IMR-90 (cell line): ENCODE measurements around the gene TAP2. TPM values are rescaled to one million over a fixed set of nuclear protein-coding genes. Genes with fewer than 3 reads are reported as not detected.

Source experiments
- ATAC-seq: fragments of 200-7000 bp; cut with Tn5 transposase; 2 replicates; pipeline ENCODE4 v1.9.1; 2020; ENCODE audit warnings: low read depth, mild to moderate bottlenecking, moderate library complexity
- BruUV-seq: library from RNA; stranded (reverse); fragments of 400-500 nt; replicated peaks from 2 replicates; lab custom pipeline; 2021; lab: Mats Ljungman, UMichigan
- CTCF ChIA-PET: fragments of 300-600 bp; formaldehyde crosslinking; extraction: SDS; loops from one replicate; lab custom pipeline; 2021; ENCODE audit warnings: antibody characterized with exemption; lab: Yijun Ruan, JAX
- POLR2A ChIA-PET: fragments of 300-600 bp; sonication (Branson Sonifier 250); formaldehyde crosslinking; loops from one replicate; lab custom pipeline; 2022; ENCODE audit warnings: antibody characterized with exemption; ENCODE audit not compliant: unreplicated experiment; lab: Charles Lee
- DNase-seq: peaks from one replicate; pipeline ENCODE4 v3.0.0; 2013
- H2AFZ ChIP-seq: replicated peaks from 2 replicates; pipeline ENCODE3; 2013; ENCODE audit warnings: low read length, mild to moderate bottlenecking; ENCODE audit not compliant: poor library complexity
- H2AK5ac ChIP-seq: 2 replicates; pipeline ENCODE4 v1.6.1; 2013; ENCODE audit warnings: low read depth, low read length, inconsistent platforms
- H2AK9ac ChIP-seq: replicated peaks from 2 replicates; pipeline ENCODE3; 2013; ENCODE audit warnings: mild to moderate bottlenecking, low read depth, low read length, moderate library complexity; ENCODE audit not compliant: poor library complexity
- H2BK120ac ChIP-seq: 2 replicates; pipeline ENCODE4 v1.6.1; 2013; ENCODE audit warnings: low read depth, low read length, inconsistent platforms
- H2BK15ac ChIP-seq: 3 replicates; pipeline ENCODE4 v1.6.1; 2013; ENCODE audit warnings: low read depth, low read length, inconsistent platforms
- H2BK20ac ChIP-seq: 2 replicates; pipeline ENCODE4 v1.6.1; 2013; ENCODE audit warnings: low read depth, mild to moderate bottlenecking, inconsistent platforms, low read length, moderate library complexity
- H2BK5ac ChIP-seq: 2 replicates; pipeline ENCODE4 v1.6.1; 2013; ENCODE audit warnings: mild to moderate bottlenecking, low read depth, low read length, inconsistent platforms; ENCODE audit not compliant: poor library complexity, severe bottlenecking
- H3K14ac ChIP-seq: replicated peaks from 2 replicates; pipeline ENCODE4 v1.6.1; 2013; ENCODE audit warnings: low read depth, low read length, inconsistent platforms
- H3K18ac ChIP-seq: 2 replicates; pipeline ENCODE4 v1.6.1; 2013; ENCODE audit warnings: low read depth, low read length, control low read depth
- H3K23ac ChIP-seq: 2 replicates; pipeline ENCODE4 v1.6.1; 2013; ENCODE audit warnings: low read depth, low read length, inconsistent platforms
- H3K27ac ChIP-seq: 2 replicates; pipeline ENCODE4 v1.5.1; 2013; ENCODE audit warnings: mild to moderate bottlenecking, control low read depth, low read length; ENCODE audit not compliant: insufficient read depth
- H3K27me3 ChIP-seq: 2 replicates; pipeline ENCODE4 v1.6.1; 2013; ENCODE audit warnings: low read length; ENCODE audit not compliant: control insufficient read depth, insufficient read depth
- H3K36me3 ChIP-seq: 2 replicates; pipeline ENCODE4 v1.6.1; 2013; ENCODE audit warnings: low read length, mixed read lengths; ENCODE audit not compliant: control insufficient read depth, insufficient read depth
- H3K4ac ChIP-seq: 2 replicates; pipeline ENCODE4 v1.6.1; 2013; ENCODE audit warnings: low read depth, low read length, inconsistent platforms
- H3K4me1 ChIP-seq: 2 replicates; pipeline ENCODE4 v1.6.1; 2013; ENCODE audit warnings: low read length, mixed read lengths; ENCODE audit not compliant: control insufficient read depth, insufficient read depth
- H3K4me2 ChIP-seq: 2 replicates; pipeline ENCODE4 v1.6.1; 2013; ENCODE audit warnings: low read depth, mild to moderate bottlenecking, control low read depth, low read length, moderate library complexity
- H3K4me3 ChIP-seq: 2 replicates; pipeline ENCODE4 v1.5.1; 2013; ENCODE audit warnings: low read depth, mild to moderate bottlenecking, control low read depth, low read length, moderate library complexity; ENCODE audit not compliant: insufficient read depth
- H3K56ac ChIP-seq: 2 replicates; pipeline ENCODE4 v1.6.1; 2013; ENCODE audit warnings: low read length, inconsistent platforms; ENCODE audit not compliant: insufficient read depth; ENCODE audit errors: extremely low read depth
- H3K79me1 ChIP-seq, 2 experiments: 2 replicates each; pipeline ENCODE4 v1.6.1; 2013; ENCODE audit warnings: low read length in 2 of 2, inconsistent platforms in 1 of 2, low read depth in 1 of 2
- H3K9ac ChIP-seq: 2 replicates; pipeline ENCODE4 v1.6.1; 2013; ENCODE audit warnings: low read depth, low read length, control low read depth
- H3K9me1 ChIP-seq: 2 replicates; pipeline ENCODE4 v1.6.1; 2013; ENCODE audit warnings: low read length, inconsistent platforms; ENCODE audit not compliant: insufficient read depth
- H3K9me3 ChIP-seq: 2 replicates; pipeline ENCODE4 v1.6.1; 2013; ENCODE audit warnings: low read length; ENCODE audit not compliant: control insufficient read depth, insufficient read depth
- H4K20me1 ChIP-seq: 2 replicates; pipeline ENCODE4 v1.6.1; 2013; ENCODE audit warnings: low read length, inconsistent platforms; ENCODE audit not compliant: insufficient read depth
- H4K5ac ChIP-seq: 2 replicates; pipeline ENCODE4 v1.6.1; 2013; ENCODE audit warnings: mild to moderate bottlenecking, low read depth, low read length, control low read depth
- H4K8ac ChIP-seq, 2 experiments: 2 replicates each; pipeline ENCODE4 v1.6.1; 2013; ENCODE audit warnings: low read depth in 2 of 2, low read length in 2 of 2, control low read depth in 1 of 2, inconsistent platforms in 1 of 2
- H4K91ac ChIP-seq: 2 replicates; pipeline ENCODE4 v1.6.1; 2013; ENCODE audit warnings: low read depth, low read length, inconsistent platforms; ENCODE audit not compliant: insufficient read depth
- BHLHE40 ChIP-seq: fragments of 150-350 bp; IDR thresholded peaks from 2 replicates; pipeline ENCODE4 v1.6.1; 2016; ENCODE audit warnings: mild to moderate bottlenecking, low read depth, low read length
- CEBPB ChIP-seq: IDR thresholded peaks from 2 replicates; pipeline ENCODE4 v1.6.1; 2012; ENCODE audit warnings: low read depth, low read length, improper control_type of control experiment
- CHD1 ChIP-seq: IDR thresholded peaks from 2 replicates; pipeline ENCODE4 v1.6.1; 2012; ENCODE audit warnings: low read depth, low read length, improper control_type of control experiment
- FOS ChIP-seq: fragments of 150-350 bp; IDR thresholded peaks from 2 replicates; pipeline ENCODE4 v1.6.1; 2016; ENCODE audit warnings: low read depth, low read length
- MAFK ChIP-seq: IDR thresholded peaks from 2 replicates; pipeline ENCODE4 v1.6.1; 2012; ENCODE audit warnings: low read depth, low read length, improper control_type of control experiment
- MAZ ChIP-seq: IDR thresholded peaks from 2 replicates; pipeline ENCODE4 v1.6.1; 2012; ENCODE audit warnings: low read depth, mild to moderate bottlenecking, low read length, improper control_type of control experiment, moderate library complexity, borderline replicate concordance
- NFE2L2 ChIP-seq: fragments of 150-350 bp; IDR thresholded peaks from 2 replicates; pipeline ENCODE4 v1.6.1; 2016; ENCODE audit warnings: low read depth, mild to moderate bottlenecking, low read length
- RAD21 ChIP-seq: IDR thresholded peaks from 2 replicates; pipeline ENCODE4 v1.6.1; 2012; ENCODE audit warnings: low read length, improper control_type of control experiment
- SMC3 ChIP-seq: fragments of 150-350 bp; IDR thresholded peaks from 2 replicates; pipeline ENCODE4 v1.6.1; 2016; ENCODE audit warnings: low read depth, mild to moderate bottlenecking, antibody characterized with exemption, low read length, moderate library complexity
- WGBS, 2 experiments: methylation state at CpG; one replicate each; pipeline versions ENCODE4 v1.1.5 to v1.1.7; 2013; ENCODE audit warnings: missing lambda C conversion rate in 2 of 2; ENCODE audit not compliant: insufficient read length in 1 of 2; ENCODE audit errors: extremely low coverage in 2 of 2; 5-methylcytosine and 5-hydroxymethylcytosine counted together
- dilution Hi-C: fragments of 300-500 bp; cut with HindIII; formaldehyde crosslinking; loops from one replicate; pipeline ENCODE4 v1.14.3; 2018; ENCODE audit warnings: low sequenced_read_pairs; ENCODE audit not compliant: unreplicated experiment
- in situ Hi-C: fragments of 300-500 bp; cut with MboI; formaldehyde crosslinking; loops from 3 replicates; pipeline ENCODE4 v1.14.3; 2019; ENCODE audit warnings: low sequenced_read_pairs, inconsistent platforms, mixed read lengths
- intact Hi-C: fragments of 100-400 bp; cut with micrococcal nuclease; formaldehyde crosslinking; loops from 2 replicates; pipeline ENCODE4 v1.10.0; 2022
- polyA plus RNA-seq, 3 experiments: library from polyadenylated mRNA; depleted of rRNA; stranded (reverse); fragments of >200 nt; gene quantifications; 2 replicates each; pipeline ENCODE4 v1.2.3, GENCODE V29; 2012; ENCODE audit warnings: low replicate concordance in 1 of 3
- total RNA-seq: library from RNA; depleted of rRNA; stranded (reverse); fragments of >200 nt; gene quantifications from 2 replicates; pipeline ENCODE4 v1.2.3, GENCODE V29; 2012
- TF ChIP-seq, protein P1 (sequence below): conservative IDR thresholded peaks from 2 replicates; pipeline ENCODE4 v1.5.1; 2012; ENCODE audit warnings: mild to moderate bottlenecking, low read depth, low read length, improper control_type of control experiment
- TF ChIP-seq, protein P2 (sequence below): fragments of 150-350 bp; IDR thresholded peaks from 2 replicates; pipeline ENCODE4 v1.6.1; 2017; ENCODE audit warnings: mild to moderate bottlenecking, antibody characterized with exemption, low read length, low read depth

Gene TAP2
- total and polyA plus RNA-seq, 2 of the 4 experiments (the other 2 are of a cell fraction) = 6.6 to 11.4 TPM

DNA sequence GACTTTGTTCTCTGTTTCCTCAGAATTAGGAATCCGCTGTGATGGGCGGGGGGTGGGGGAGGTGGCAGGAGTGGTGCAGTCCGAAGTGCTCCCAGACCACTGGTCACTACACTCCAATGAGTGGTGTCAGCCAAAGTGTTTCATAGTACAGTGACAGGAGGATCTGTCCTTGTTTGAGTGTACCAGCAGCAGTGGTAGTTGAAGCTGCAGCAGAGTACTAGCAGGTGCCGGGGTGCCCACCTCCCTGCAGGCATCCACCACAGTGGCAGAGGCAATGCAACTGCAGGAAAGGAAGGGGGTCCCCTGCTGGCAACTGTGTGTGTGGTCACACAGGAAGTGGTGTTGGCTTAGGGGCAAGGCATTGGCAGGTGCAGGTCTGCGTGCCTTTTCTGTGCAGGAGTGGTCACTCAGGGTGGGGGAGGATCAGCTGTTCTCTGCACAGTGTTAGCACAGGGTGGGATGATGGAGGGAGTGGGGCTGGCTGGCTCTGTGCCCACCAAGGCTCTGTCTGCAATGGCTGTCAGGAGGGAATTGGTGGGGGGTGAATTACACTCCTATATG, 31.4 kb downstream of the TAP2 start:
- Histone ChIP-seq H3K4ac (no peak overlapping the region), H3K27ac (no peak overlapping the region), H3K4me1 (no peaks in the 10 kb centered on the region), H2AFZ (no peak overlapping the region), H3K9me1 (no peaks in the 10 kb centered on the region), H2BK20ac (no peak overlapping the region), H2BK120ac (no peak overlapping the region), H3K23ac (no peak overlapping the region), H3K79me1 (no peaks in the 10 kb centered on the region), H3K9me3 (no peaks in the 10 kb centered on the region), H3K4me2 (no peak overlapping the region), H3K56ac (no peak overlapping the region), H4K91ac (no peak overlapping the region), H3K9ac (no peak overlapping the region), H4K20me1 (no peaks in the 10 kb centered on the region), H4K8ac (no peak overlapping the region), H2AK9ac (no peak overlapping the region), H3K36me3 (no peaks in the 10 kb centered on the region), H3K14ac (no peak overlapping the region), H4K5ac (no peak overlapping the region), H2BK5ac (no peak overlapping the region), H2AK5ac (no peak overlapping the region), H3K18ac (no peak overlapping the region), H2BK15ac (no peak overlapping the region), H3K4me3 (no peak overlapping the region), H3K27me3 (no peaks in the 10 kb centered on the region; the same call in 1 of the 2 replicates)
- in situ Hi-C loops (no loop called here), dilution Hi-C loops (no loop called here), intact Hi-C loops (no loop called here)
- WGBS, 2 experiments = no CpG with 5 or more reads among the region's 5 CpGs
- no TSS peak for BruUV-seq
- DNase-seq = no peak
- CTCF ChIA-PET = interaction anchor here (1.1 kb wide), 1 partner anchor 20 kb away, joined by 3 read pairs; no protein-coding TSS in a partner anchor
- no peak for ATAC-seq
- POLR2A ChIA-PET = no interaction called here
- TF ChIP-seq BHLHE40 = no peak
- TF ChIP-seq, protein P1, sequence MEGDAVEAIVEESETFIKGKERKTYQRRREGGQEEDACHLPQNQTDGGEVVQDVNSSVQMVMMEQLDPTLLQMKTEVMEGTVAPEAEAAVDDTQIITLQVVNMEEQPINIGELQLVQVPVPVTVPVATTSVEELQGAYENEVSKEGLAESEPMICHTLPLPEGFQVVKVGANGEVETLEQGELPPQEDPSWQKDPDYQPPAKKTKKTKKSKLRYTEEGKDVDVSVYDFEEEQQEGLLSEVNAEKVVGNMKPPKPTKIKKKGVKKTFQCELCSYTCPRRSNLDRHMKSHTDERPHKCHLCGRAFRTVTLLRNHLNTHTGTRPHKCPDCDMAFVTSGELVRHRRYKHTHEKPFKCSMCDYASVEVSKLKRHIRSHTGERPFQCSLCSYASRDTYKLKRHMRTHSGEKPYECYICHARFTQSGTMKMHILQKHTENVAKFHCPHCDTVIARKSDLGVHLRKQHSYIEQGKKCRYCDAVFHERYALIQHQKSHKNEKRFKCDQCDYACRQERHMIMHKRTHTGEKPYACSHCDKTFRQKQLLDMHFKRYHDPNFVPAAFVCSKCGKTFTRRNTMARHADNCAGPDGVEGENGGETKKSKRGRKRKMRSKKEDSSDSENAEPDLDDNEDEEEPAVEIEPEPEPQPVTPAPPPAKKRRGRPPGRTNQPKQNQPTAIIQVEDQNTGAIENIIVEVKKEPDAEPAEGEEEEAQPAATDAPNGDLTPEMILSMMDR = no peak
- TF ChIP-seq FOS = no peak
- no peak for TF ChIP-seq RAD21
- no peak for TF ChIP-seq NFE2L2
- TF ChIP-seq CEBPB = no peak
- TF ChIP-seq, protein P2, sequence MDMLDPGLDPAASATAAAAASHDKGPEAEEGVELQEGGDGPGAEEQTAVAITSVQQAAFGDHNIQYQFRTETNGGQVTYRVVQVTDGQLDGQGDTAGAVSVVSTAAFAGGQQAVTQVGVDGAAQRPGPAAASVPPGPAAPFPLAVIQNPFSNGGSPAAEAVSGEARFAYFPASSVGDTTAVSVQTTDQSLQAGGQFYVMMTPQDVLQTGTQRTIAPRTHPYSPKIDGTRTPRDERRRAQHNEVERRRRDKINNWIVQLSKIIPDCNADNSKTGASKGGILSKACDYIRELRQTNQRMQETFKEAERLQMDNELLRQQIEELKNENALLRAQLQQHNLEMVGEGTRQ = no peak
- TF ChIP-seq SMC3 = no peak
- no peak for TF ChIP-seq MAFK
- TF ChIP-seq MAZ = no peak
- no peak for TF ChIP-seq CHD1
